Vagina (tissue), 2 donors: ENCODE results near the gene CAPN12.

Experiments used
- CTCF ChIP-seq, 3 experiments: fragments of 450-650 bp in 2 of 3; fragments of 200-600 bp in 1 of 3; sonication (generic) in 1 of 3; IDR thresholded peaks; one replicate each; pipeline ENCODE4 v1.5.1; 2017 to 2019; ENCODE audit warnings: antibody characterized with exemption in 3 of 3, mild to moderate bottlenecking in 2 of 3, moderate library complexity in 2 of 3
- POLR2A ChIP-seq, 2 donors: fragments of 450-650 bp; IDR thresholded peaks; one replicate each; pipeline ENCODE4 v1.6.1; 2017; ENCODE audit warnings: antibody characterized with exemption in 2 of 2, mild to moderate bottlenecking in 2 of 2, moderate library complexity in 2 of 2
- POLR2AphosphoS5 ChIP-seq, 2 donors: sonication (generic); formaldehyde crosslinking; IDR thresholded peaks; one replicate each; pipeline ENCODE4 v1.9.0; 2017; ENCODE audit warnings: antibody characterized with exemption in 2 of 2, mild to moderate bottlenecking in 2 of 2, low read depth in 1 of 2; ENCODE audit not compliant: insufficient read depth in 1 of 2

- TF ChIP-seq POLR2A (IDR thresholded peaks at IDR 0.05) (no peak), CTCF (IDR thresholded peaks at IDR 0.05) (no peak), POLR2AphosphoS5 (IDR thresholded peaks at IDR 0.05; ENCODE audit: insufficient read depth in 1 of 2, low read depth in 1 of 2) (no peak)
Measured at GRCh38 chr19:38697641-38698071, 46.6 kb downstream of the CAPN12 start.
